ENCODE measurements around the gene GNAQ. TPM values are rescaled to one million over a fixed set of nuclear protein-coding genes. Genes with fewer than 3 reads are reported as not detected.

Gene GNAQ
- total RNA-seq, 4 donors from 2014 or later = 35.4 to 95.7 (median 52.3) TPM

DNA sequence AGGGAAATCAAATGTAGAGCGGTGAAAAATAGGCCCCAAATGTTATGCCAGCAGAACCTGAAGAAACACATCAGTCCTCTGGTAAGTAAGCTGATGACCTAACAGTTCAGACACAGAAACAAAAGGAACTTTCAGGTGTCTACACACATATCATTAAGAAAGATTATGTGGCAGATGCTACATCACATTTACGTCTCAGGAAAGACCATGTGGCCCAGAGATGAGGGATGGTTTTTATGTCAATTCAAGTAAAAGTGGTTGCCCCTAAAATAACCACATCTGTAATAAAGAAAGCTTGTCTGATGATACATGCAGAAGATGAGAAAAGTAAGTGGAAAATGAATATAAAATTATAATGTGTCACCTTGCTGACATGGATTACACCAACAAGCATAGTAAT, 31.4 kb downstream of the GNAQ start:
- H3K4me3 ChIP-seq = no peak overlapping the region
- peaks cover 0 to 4% of the 10 kb centered on the region in 2 donors for H3K4me1 ChIP-seq
- no peak for TF ChIP-seq POLR2A (IDR thresholded peaks at IDR 0.05)
- intact Hi-C loops (cut with DNase I; ENCODE audit: low total_unique reads) = no loop called here
- no peaks in the 10 kb centered on the region for H3K9me3 ChIP-seq
- DNase-seq = no peak
- no peak overlapping the region for H3K27ac ChIP-seq
- no peaks in the 10 kb centered on the region for H3K36me3 ChIP-seq
- no peaks in the 10 kb centered on the region for H3K27me3 ChIP-seq

- Histone ChIP-seq H3K27ac (peak overlapping the region; percentile 32 to 51), H3K27me3 (no peaks in the 10 kb centered on the region), H3K4me3 (no peak overlapping the region), H3K9me3 (no peaks in the 10 kb centered on the region), H3K4me1 (peaks cover 0 to 4% of the 10 kb centered on the region in 2 donors), H3K36me3 (no peaks in the 10 kb centered on the region)
- no peak for TF ChIP-seq POLR2A (IDR thresholded peaks at IDR 0.05)
- TF ChIP-seq, protein P1, sequence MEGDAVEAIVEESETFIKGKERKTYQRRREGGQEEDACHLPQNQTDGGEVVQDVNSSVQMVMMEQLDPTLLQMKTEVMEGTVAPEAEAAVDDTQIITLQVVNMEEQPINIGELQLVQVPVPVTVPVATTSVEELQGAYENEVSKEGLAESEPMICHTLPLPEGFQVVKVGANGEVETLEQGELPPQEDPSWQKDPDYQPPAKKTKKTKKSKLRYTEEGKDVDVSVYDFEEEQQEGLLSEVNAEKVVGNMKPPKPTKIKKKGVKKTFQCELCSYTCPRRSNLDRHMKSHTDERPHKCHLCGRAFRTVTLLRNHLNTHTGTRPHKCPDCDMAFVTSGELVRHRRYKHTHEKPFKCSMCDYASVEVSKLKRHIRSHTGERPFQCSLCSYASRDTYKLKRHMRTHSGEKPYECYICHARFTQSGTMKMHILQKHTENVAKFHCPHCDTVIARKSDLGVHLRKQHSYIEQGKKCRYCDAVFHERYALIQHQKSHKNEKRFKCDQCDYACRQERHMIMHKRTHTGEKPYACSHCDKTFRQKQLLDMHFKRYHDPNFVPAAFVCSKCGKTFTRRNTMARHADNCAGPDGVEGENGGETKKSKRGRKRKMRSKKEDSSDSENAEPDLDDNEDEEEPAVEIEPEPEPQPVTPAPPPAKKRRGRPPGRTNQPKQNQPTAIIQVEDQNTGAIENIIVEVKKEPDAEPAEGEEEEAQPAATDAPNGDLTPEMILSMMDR (IDR thresholded peaks at IDR 0.05) = no peak
- intact Hi-C loops (cut with DNase I; ENCODE audit: low total_unique reads) = no loop called here
- DNase-seq = no peak
Measured at GRCh38 chr9:77999231-77999631, 32.4 kb downstream of the GNAQ start.

DNA sequence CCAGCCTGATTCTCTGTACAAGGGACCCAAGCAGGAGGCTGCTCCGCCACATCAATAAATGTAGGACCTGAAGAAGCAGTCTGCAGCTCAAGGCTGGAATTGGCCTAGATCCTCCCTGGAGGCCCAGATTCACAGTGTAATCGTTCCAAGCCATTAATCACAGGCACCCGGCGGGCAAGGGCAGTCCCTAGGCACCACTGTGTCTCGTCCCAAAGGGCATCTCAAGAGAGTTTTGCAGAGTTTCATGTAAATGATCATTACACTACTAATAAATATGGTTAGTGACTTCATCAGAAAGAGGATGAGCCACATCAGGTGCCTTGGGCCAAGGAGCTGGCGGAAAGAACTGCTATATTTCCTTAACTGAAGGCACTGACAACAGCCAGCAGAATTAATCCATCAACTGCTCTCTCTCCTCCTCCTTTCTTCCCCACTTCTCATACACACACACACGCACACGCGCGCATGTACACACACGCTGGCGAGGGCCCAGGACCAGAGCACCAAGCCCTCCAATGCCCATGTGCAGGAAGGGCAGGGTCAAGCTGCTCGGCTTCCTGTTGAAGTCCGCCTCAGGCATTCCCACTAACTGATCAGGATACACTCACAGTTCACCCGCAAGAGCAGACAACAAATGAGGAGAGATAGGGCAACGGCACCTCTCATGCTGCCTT, 33.9 kb downstream of the GNAQ start:
- Histone ChIP-seq H3K27ac (peak overlapping the region in 1 of 2 donors; percentile 3), H3K9me3 (no peaks in the 10 kb centered on the region), H3K4me1 (peaks cover 0 to 4% of the 10 kb centered on the region in 2 donors), H3K4me3 (no peak overlapping the region), H3K36me3 (no peaks in the 10 kb centered on the region), H3K27me3 (no peaks in the 10 kb centered on the region)
- TF ChIP-seq, protein P1 (IDR thresholded peaks at IDR 0.05) = no peak
- no peak for DNase-seq
- intact Hi-C loops (cut with DNase I; ENCODE audit: low total_unique reads) = no loop called here

- Histone ChIP-seq H3K27me3 (no peaks in the 10 kb centered on the region), H3K27ac (no peak overlapping the region), H3K4me1 (no peaks in the 10 kb centered on the region), H3K4me3 (no peak overlapping the region), H3K9me3 (no peaks in the 10 kb centered on the region), H3K36me3 (no peaks in the 10 kb centered on the region)
- TF ChIP-seq POLR2A (IDR thresholded peaks at IDR 0.05) = no peak
- TF ChIP-seq, protein P1 (IDR thresholded peaks at IDR 0.05) = no peak
- no peak for DNase-seq
- intact Hi-C loops (cut with DNase I; ENCODE audit: low total_unique reads) = no loop called here
Measured at GRCh38 chr9:77996696-77997095, 34.9 kb downstream of the GNAQ start.

- no peaks in the 10 kb centered on the region for H3K27me3 ChIP-seq
- no peaks in the 10 kb centered on the region for H3K9me3 ChIP-seq
- no peak overlapping the region for H3K27ac ChIP-seq
- TF ChIP-seq POLR2A (IDR thresholded peaks at IDR 0.05) = no peak
- TF ChIP-seq, protein P1 (IDR thresholded peaks at IDR 0.05) = no peak
- H3K4me3 ChIP-seq = no peak overlapping the region
- H3K36me3 ChIP-seq = no peaks in the 10 kb centered on the region
- peaks cover 4 to 8% of the 10 kb centered on the region in 2 donors for H3K4me1 ChIP-seq
- DNase-seq = no peak
- intact Hi-C loops (cut with DNase I; ENCODE audit: low total_unique reads) = no loop called here
Measured at GRCh38 chr9:77991191-77991590, 40.4 kb downstream of the GNAQ start.
